A549 treated with AZD9567 at 1 μM for 4 hours (cell line): ENCODE results near the gene ATP2B2. TPM values are rescaled to one million over a fixed set of nuclear protein-coding genes. Genes with fewer than 3 reads are reported as not detected.

Experiments used
- total RNA-seq: library from RNA; stranded (reverse); fragments of 200-300 nt; extraction: Qiagen RNA extraction; gene quantifications from 5 replicates; pipeline ENCODE4 v1.2.3, GENCODE V29; 2022; ENCODE audit not compliant: insufficient read depth

ATP2B2 gene
- 0.05 to 0.20 TPM (median 0.09 TPM) in 4 of 5 replicates, not detected in the other for total RNA-seq

GRCh38 chr3:10505050-10505790 lies at the start of gene ATP2B2:
ATP2B2 (minus strand) TSS chr3:10505586; CDS start chr3:10449543, 56,043 bp downstream.

DNA sequence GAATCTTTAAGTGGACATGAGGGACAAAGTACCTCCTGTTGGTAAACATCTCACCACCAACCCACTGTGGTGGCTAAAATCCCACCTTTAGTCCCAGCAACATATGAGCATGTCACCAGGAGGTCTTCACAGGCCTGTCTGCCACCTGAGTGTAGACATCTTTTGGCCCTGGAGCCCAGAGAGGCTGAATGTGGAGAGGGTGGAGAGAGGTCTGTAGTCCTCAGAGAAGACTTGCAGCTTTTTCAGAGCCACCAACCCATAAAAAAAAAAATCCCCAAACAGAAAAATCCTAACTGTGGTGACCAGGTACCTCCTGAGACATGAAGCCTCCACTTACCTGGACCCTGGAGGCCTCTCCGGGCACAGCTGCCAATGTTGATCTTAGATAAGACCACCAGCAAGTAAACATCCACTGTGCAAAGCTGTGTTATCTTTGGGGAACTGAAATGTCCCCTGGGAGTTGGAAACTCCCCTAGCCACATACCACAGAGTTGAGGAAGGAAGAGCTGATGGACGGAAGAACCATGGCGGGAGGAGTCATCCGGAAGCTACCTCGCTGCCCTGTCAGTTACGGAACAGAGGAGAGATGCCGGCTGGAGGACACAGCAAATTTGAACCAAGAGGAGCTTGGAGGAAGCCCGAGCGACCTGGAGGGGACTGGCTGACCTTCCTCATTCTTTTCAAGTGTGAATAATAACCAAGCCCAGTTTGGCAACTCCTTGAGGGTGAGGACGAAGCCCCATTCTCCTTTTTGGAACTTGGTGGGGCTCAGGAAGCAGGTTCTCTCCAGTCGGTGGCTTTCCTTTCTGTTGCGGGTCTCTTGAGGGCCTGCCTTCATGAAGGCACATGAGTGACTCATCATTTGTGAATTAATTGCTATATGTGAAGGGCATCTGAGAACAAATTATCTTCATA lies 212.6 kb downstream of the ATP2B2 start, which contains the start of gene GHRL:
Gene GHRL (minus strand): TSS at position 443 of the 915 bp plus-strand sequence. CDS start 2,767 bp downstream, outside the sequence.

Other genes starting within 250 kb of the ATP2B2 start
- 0.06 TPM in 1 of 5 replicates, not detected in the others for gene GHRL, start 212.6 kb downstream of the ATP2B2 start, total RNA-seq
- 203 to 217 TPM (median 214 TPM) in 5 replicates for gene SEC13, start 184.5 kb downstream of the ATP2B2 start, total RNA-seq